Left colon (tissue), 2 donors: Measurements from ENCODE around the gene BCAS1. TPM values are rescaled to one million over a fixed set of nuclear protein-coding genes. Genes with fewer than 3 reads are reported as not detected.

ENCODE experiments used
- ATAC-seq: fragments of 200-7000 bp; cut with Tn5 transposase; one replicate; pipeline ENCODE4 v1.9.1; 2020; ENCODE audit warnings: mild to moderate bottlenecking, moderate library complexity
- DNase-seq, 2 donors: peaks; one replicate each; pipeline ENCODE4 v3.0.0-alpha.2; 2020
- intact Hi-C, 2 donors: fragments of 100-400 bp; cut with DNase I in 1 of 2; cut with micrococcal nuclease in 1 of 2; formaldehyde crosslinking; loops; one replicate each; pipeline versions ENCODE4 v1.11.2 to v1.14.0; 2022; cut with DNase I, micrococcal nuclease
- total RNA-seq, 2 donors: library from RNA; stranded (reverse); fragmentation: NEBNext Ultra II Directional; extraction: Animal tissue kit (Norgen Biotek cat#: 25700); gene quantifications; one replicate each; pipeline ENCODE4 v1.2.1, GENCODE V29; 2021
- donor health status: DM: no; HTN: no; CAD: no.
- donor health status: DM: yes; HTN: yes; CAD: no.

Gene BCAS1
- total RNA-seq, 2 donors from 2014 or later: 149 to 152 TPM

DNA sequence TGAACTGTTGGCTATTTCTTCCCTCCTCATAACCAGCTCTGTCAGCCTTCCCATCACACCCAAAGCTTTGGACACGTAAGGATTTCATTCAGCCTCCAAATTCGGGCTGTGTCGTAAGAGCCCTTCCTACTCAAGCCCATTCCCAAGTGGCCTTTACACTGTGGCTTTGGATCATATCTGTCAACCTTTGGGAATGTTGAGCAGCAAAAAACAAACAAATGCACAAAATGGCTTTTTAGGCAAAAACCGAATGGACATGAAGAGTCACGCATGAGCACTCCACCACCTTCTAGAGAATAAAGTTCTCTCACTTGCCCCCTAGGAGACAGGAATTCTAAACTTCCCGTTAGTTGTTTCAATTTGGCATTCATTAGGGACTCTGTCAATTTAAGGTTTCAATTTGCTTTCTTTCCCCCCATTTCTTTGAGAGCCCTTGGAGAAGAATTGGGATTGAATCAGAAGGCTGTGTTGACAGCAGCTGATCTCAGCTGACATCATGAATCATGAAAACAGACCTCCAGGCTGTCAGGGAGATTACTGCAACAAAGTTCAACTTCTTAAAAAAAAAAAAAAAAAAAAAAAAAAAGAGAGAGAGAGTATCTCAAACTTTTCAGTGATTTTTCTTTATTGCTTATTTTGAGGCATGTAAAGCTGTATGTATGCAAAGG, 110.3 kb downstream of the BCAS1 start:
- ATAC-seq: no peak

DNA sequence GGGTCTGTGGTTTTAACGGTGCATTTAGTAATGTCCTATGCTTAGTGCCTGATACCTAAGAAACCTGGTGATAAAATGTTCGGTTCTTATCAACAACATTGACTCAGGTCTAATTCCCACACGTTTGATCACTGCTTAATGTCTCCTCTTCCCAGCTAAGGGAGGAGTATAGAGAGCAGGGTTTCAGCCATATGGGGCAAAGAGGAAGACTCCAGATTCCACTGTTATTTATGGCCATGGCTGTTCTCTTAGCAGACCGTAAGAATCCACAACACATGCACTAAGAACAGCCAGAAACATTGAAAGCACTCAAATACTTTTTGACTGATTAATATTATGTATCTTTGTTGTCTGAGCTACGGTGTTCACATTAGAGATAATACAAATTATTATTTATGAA, 112.1 kb downstream of the BCAS1 start:
- no peak for DNase-seq
- intact Hi-C loops: no loop called here
- ATAC-seq: no peak

More for the DNA sequence above, 110.3 kb downstream of the BCAS1 start:
- DNase-seq: no peak
- intact Hi-C loops: no loop called here

DNA sequence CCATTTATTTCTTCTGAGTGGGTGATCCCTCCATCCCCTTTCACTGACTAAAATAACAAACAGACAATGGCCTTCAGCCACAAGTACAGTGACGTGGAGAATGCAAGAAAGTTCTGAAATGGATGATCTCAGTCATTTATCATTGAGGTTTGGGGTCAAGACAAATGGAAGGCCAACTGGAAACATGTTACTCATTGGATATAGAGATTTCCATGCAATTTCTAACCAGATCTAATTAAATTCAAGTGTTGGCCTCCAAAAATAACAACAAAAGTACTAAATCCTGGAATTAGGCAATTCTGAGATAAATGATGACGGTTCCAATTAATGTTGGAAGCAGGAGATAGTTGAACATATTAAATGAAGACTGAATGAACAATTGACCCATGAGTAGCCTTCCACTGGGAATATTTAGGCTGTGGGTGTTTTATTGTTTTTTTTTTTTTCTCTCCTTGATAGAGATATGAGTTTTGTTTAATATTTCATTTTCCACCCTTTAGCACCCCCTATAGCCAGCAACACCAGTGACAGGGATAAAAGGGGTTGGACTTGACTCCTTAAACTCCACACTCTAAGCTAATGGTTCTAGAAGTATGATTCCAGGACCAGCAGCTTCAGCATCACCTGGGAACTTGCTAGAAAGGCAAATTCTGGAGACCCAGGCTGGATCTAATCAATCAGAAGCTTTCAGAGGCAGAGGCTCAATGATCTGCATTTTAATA, 112.8 kb downstream of the BCAS1 start:
- ATAC-seq (no peak), DNase-seq (no peak)
- intact Hi-C loops: no loop called here

- intact Hi-C loops: no loop called here
- no peak for DNase-seq
- ATAC-seq: peak; percentile 30
These were observed 114.2 kb downstream of the BCAS1 start for GRCh38 chr20:53956013-53956715.

DNA sequence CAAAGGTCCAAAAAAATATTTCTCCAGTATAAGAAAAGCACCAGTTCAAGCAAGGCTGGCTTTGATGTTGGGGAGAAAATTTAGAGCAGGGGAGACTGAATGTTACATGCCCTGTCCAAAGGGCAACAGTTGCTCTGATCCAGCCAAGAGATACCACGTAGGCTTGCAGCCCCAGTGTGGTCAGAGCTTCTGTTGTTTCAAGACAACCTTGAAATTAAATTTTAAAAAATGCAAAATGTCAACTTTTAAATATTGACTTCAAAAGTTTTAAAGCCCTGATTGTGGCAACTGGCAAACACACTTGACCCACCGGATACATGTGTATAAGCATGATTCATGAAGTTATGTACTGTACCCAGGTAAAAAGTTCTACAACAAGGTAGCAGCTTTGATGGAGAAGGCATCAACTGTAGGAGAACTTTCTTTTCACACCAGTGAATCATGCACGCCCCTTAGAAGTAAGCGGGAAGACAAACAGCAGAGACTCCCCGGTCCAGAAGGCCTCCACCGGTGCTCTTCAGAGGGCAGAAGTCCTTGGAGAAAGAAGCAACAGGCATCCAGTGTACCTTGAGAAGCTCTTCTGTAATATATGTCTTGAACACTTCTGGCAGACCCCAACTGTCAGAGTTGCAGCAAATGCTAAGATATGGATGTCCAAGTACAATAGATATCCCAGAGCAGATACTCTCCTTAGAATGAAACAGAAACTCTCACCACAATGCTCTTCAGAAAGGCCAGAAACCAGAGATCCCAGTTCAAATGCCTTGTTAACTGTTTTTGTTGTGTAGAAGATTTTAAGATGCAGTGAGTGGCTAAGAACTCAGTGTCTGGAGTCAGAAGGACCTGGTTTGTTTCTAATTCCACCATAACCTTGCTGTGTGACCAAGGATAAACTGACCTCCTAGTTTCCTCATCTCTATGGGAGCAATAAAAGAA, 115.4 kb downstream of the BCAS1 start:
- no peak for DNase-seq
- no peak for ATAC-seq
- intact Hi-C loops: no loop called here

DNA sequence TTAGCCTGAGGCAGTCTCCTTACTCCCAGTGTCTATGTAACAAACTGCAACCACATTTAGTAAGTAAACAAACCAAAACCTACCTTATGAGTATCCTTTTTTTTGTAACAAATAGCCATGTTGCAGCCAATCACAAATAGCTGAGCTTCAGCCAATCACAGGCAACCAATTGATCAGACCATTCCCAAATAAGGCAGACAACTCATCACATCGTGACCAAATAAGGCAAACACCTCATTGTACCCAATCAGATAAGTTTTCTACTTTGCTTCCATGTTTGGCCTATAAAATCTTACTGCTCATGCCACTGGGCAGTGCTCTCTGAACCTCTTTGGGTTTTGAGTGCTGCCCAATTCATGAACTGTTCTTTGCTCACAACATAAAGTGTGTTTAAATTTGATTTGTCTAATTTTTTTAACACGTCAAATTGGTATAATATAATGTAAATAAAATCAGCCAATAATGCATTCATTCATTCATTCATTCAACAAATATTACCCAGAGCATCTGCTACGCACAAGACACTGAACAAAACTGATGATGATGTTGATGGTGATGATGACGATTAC, 117.8 kb downstream of the BCAS1 start:
- intact Hi-C loops: no loop called here
- DNase-seq (no peak), ATAC-seq (no peak)

- ATAC-seq: no peak
- DNase-seq: no peak
- intact Hi-C loops: no loop called here
These were observed 119.8 kb downstream of the BCAS1 start for GRCh38 chr20:53950578-53950977.

GRCh38 chr20:53950031-53950430, 120.4 kb downstream of the BCAS1 start:
- ATAC-seq: no peak
- intact Hi-C loops: no loop called here
- DNase-seq: no peak

GRCh38 chr20:53949319-53949839, 121.0 kb downstream of the BCAS1 start:
- intact Hi-C loops: loop anchor here in 1 of 2 donors (10.0 kb wide), 1 partner anchor 115 kb away; no protein-coding TSS in a partner anchor
- DNase-seq (peak; percentile 48 to 50), ATAC-seq (peak; percentile 43)

DNA sequence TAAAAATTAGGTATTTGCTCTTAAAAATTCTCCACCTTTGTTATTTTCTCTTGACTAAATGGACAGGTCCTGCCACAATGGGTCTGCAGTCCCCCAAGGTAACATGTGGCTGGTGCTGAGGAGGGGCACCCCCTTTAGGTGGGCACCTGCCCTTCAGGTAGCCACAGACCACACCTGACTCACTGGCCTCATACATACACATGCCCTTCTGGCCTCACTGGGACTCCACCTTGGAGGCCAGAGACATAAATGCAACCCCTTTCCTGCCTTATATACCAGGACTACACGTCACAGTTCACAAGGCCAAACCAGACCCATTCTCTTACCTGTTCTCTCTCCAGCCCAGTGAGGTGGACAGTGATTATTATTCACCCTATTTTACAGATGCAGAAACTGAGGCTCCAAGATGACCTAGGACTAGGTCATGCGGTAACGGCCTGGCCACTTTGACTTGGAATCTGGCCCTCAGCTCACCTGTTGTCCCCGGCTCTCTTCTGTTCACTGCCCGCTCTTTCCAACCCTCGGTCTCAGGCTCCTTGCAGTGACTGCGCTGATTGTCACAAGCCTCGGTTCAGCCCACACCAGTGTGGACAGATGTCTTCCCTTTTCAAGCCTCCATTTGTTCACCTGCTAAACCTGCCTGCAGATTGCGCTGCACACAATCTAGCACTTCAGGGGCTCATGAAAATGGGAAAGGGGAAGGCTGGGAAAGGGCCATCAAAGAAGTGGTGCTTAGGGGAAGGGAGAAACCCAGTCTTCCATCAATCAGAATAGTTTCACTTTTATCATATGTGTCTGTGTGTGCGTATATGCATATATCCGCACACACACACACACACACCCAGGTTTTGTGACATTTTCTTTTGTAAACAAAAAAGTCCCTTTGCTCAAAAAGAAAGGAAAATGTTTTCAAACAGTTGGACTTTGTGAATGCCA, 121.7 kb downstream of the BCAS1 start:
- no peak for DNase-seq
- ATAC-seq: no peak
- intact Hi-C loops: loop anchor here in 1 of 2 donors (10.0 kb wide), 1 partner anchor 116 kb away; no protein-coding TSS in a partner anchor

- intact Hi-C loops: loop anchor here in 1 of 2 donors (10.0 kb wide), 1 partner anchor 117 kb away; no protein-coding TSS in a partner anchor
- DNase-seq (no peak), ATAC-seq (no peak)
These were observed 122.7 kb downstream of the BCAS1 start for GRCh38 chr20:53947501-53948195.

- intact Hi-C loops: loop anchor here in 1 of 2 donors (10.0 kb wide), 1 partner anchor 119 kb away; no protein-coding TSS in a partner anchor
- ATAC-seq: no peak
- DNase-seq: no peak
These were observed 124.3 kb downstream of the BCAS1 start for GRCh38 chr20:53946106-53946505.

- DNase-seq (no peak), ATAC-seq (no peak)
- intact Hi-C loops: loop anchor here in 1 of 2 donors (10.0 kb wide), 1 partner anchor 119 kb away; no protein-coding TSS in a partner anchor
These were observed 124.9 kb downstream of the BCAS1 start for GRCh38 chr20:53945478-53945877.

- intact Hi-C loops: loop anchor here in 1 of 2 donors (10.0 kb wide), 1 partner anchor 120 kb away; no protein-coding TSS in a partner anchor
- DNase-seq: no peak
- no peak for ATAC-seq
These were observed 125.6 kb downstream of the BCAS1 start for GRCh38 chr20:53944796-53945195.

DNA sequence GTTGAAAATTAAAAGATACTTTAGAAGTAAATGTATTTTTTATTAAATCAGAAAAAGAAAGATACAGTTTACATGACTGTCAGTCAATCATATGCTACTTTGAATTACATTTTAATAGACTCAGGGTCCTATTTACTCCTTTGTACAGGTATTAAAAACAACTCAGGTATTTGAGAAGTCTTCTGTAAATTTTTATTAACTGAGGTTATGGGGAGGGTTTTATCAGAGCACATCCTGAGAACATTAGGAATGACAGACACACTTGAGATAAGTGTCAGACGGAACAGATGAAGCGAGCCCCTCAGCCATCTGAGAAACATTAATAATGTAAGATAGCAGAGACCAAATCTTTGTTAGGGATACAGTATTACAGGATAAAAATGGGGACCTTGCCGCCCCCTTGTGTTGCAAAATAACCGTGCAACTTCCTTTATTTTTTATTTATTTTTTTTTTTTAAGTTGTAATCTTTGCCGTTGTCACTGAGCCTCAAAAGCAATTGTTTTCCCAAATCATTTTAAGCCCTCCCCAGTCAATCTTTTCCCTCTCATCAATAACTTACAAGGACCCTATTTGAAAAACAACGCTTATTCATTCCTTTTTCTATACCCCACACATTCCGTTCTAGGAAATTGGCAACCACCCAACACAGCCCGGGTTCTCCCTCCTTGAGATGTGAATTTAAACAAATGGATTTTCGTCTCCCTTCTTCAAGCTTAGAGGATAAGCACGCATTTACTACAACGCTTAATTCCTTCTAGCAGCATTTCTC, 126.7 kb downstream of the BCAS1 start:
- ATAC-seq (no peak), DNase-seq (peak in 1 of 2 donors; percentile 40)
- intact Hi-C loops: loop anchor here in 1 of 2 donors (10.0 kb wide), 1 partner anchor 121 kb away; no protein-coding TSS in a partner anchor
